Measurements from ENCODE around the gene PARP3.
"Not testable (repeated sequence)": the region's sequence is repeated elsewhere in the genome, so short reads cannot be mapped to it uniquely, and the experiment has no call there.

PARP3 gene

DNA sequence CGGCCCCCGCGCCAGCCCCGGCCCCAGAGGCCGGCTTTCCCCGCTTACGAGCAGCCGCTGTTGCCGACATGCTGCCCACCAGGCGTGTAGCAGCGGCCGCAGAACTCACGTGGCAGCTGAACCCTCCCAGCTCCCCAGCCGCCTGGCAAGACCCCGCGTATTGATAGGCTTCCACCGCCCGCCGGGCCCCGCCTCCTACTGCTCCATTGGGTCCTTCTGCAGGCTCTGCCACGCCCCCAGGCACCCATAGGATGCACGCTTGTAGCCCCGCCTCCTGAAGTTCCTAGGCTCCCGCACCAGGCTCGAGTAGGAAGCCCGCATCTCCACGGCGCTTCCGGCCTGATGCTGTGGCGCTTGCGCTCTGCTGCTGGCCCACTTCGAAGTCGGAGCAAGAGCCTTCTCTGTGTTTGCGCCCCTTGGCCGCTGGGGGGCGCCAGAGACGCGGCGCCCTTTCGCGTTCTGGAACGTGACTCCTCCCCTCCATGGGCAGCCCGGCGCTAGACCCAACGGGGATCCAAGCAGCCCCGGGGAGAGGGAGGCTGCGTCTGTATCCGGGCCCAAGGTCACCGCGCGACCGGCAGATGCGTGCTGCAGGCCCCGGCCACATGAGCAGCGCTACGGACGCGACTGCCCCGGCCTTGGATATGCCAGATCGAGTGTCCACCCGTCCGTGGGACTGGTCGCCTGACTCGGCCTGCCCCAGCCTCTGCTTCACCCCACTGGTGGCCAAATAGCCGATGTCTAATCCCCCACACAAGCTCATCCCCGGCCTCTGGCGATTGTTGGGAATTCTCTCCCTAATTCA lies at the start of gene PARP3, which contains the start of gene RRP9:
Gene PARP3 (plus strand): TSS at position 566 of the 805 bp plus-strand sequence. CDS start 993 bp downstream, outside the sequence.
Gene RRP9 (minus strand): TSS at position 107 of the 805 bp plus-strand sequence. CDS start 37 bp downstream, at position 70.
- no peaks in the 10 kb centered on the region for H3K27me3 ChIP-seq (ENCODE audit: control insufficient read depth in 1 of 2, insufficient read depth in 2 of 2, low read length in 2 of 2)
- H3K36me3 ChIP-seq (ENCODE audit: control insufficient read depth in 2 of 2, insufficient read depth in 2 of 2, low read length in 2 of 2): peaks cover 8 to 17% of the 10 kb centered on the region in 2 donors
- H3K27ac ChIP-seq (ENCODE audit: low read length): peak within 1 kb of the TSS; percentile 96
- H3K4me3 ChIP-seq (ENCODE audit: low read length in 2 of 2): peak within 1 kb of the TSS; percentile 86 to 87
- H3K9me3 ChIP-seq (ENCODE audit: control insufficient read depth in 2 of 2, low read length in 2 of 2): no peaks in the 10 kb centered on the region
- peak within 1 kb of the TSS; percentile 98 to 100 for H3K9ac ChIP-seq (ENCODE audit: low read length in 2 of 2)
- H3K4me1 ChIP-seq (ENCODE audit: control insufficient read depth, insufficient read depth, low read length): peaks cover 26% of the 10 kb centered on the region

DNA sequence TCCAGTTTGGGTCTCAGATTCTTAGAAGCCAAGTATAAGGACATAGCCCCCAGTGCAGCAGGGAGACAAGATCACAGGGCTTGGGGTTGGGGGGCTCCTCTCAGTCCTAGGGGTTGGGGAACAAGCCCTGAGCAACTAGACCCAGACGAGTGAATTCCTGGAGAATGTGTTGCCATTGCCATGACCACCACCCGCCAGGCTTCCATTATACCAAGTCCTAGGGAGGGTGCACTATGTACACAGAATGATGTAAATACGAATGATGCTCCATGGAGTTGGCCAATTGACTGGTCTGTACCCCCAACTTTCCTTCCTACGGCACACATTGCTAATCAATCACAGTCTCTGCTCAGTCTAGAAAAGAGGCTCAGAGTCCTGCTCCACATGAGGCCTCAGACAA lies 47.8 kb upstream of the PARP3 start:
- H3K4me1 ChIP-seq (ENCODE audit: control insufficient read depth, insufficient read depth, low read length): no peaks in the 10 kb centered on the region
- H3K9me3 ChIP-seq (ENCODE audit: control insufficient read depth in 2 of 2, low read length in 2 of 2): no peaks in the 10 kb centered on the region
- H3K27me3 ChIP-seq (ENCODE audit: control insufficient read depth in 1 of 2, insufficient read depth in 2 of 2, low read length in 2 of 2): peaks cover 6 to 7% of the 10 kb centered on the region in 2 donors
- no peaks in the 10 kb centered on the region for H3K36me3 ChIP-seq (ENCODE audit: control insufficient read depth in 2 of 2, insufficient read depth in 2 of 2, low read length in 2 of 2)
- no peak overlapping the region for H3K4me3 ChIP-seq (ENCODE audit: low read length in 2 of 2)
- H3K9ac ChIP-seq (ENCODE audit: low read length in 2 of 2): no peak overlapping the region
- no peak overlapping the region for H3K27ac ChIP-seq (ENCODE audit: low read length)

DNA sequence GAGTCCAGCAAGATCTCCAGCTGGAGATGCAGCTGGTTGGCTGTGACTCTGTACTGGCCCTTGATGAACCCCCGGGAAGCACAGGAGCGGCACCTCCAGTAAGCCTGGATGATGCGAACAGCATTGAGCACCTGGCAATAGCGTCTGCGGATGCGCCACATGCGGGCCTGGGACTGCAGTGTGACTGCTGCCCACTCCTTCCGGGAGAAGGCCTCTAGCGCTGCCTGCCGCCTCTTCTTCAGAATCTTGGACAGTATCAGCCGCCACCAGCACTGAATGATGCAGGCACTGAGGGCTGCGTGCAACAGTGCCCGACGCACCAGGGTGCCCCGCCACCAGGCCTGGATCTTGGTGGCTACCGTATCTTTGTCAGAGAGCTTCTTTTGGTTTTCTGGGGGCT lies 47.2 kb upstream of the PARP3 start:
- peaks cover 6 to 7% of the 10 kb centered on the region in 2 donors for H3K27me3 ChIP-seq (ENCODE audit: control insufficient read depth in 1 of 2, insufficient read depth in 2 of 2, low read length in 2 of 2)
- H3K27ac ChIP-seq (ENCODE audit: low read length): no peak overlapping the region
- no peak overlapping the region for H3K4me3 ChIP-seq (ENCODE audit: low read length in 2 of 2)
- H3K4me1 ChIP-seq (ENCODE audit: control insufficient read depth, insufficient read depth, low read length): no peaks in the 10 kb centered on the region
- H3K9ac ChIP-seq (ENCODE audit: low read length in 2 of 2): no peak overlapping the region
- no peaks in the 10 kb centered on the region for H3K36me3 ChIP-seq (ENCODE audit: control insufficient read depth in 2 of 2, insufficient read depth in 2 of 2, low read length in 2 of 2)
- H3K9me3 ChIP-seq (ENCODE audit: control insufficient read depth in 2 of 2, low read length in 2 of 2): no peaks in the 10 kb centered on the region

DNA sequence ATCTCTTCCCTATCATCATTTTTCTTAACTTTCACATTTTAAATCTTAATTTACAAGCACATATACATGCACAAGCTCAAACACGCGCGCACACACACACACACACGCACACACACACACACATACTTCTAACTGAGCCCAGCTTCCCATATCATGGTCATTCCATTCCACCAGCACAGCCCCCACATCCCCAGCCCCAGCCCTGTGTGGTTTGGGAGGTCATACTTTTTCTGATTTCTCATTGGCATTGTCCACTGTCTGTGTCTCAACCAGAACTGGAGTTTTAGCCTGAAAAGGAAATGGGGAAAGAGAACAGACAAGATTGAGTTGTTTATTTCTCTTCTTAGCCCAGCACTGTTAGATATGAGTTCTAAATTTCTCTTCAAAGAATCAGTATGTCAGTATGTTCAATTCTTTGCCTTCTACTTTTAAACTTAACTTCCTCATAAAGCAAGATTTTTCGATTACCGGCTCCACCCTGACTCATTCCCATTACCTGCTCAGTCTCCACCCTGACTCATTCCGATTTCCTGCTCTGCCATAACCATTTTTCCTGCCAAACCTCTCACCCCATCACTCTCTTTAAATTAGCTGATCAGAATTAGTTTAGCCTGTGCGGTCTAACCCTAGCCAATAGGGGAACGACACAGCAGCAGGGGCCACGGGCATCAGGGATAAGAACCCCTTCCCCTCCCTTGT lies 45.4 kb upstream of the PARP3 start:
- no peaks in the 10 kb centered on the region for H3K36me3 ChIP-seq (ENCODE audit: control insufficient read depth in 2 of 2, insufficient read depth in 2 of 2, low read length in 2 of 2)
- no peak overlapping the region for H3K27ac ChIP-seq (ENCODE audit: low read length)
- H3K27me3 ChIP-seq (ENCODE audit: control insufficient read depth in 1 of 2, insufficient read depth in 2 of 2, low read length in 2 of 2): peaks cover 6 to 7% of the 10 kb centered on the region in 2 donors
- no peaks in the 10 kb centered on the region for H3K9me3 ChIP-seq (ENCODE audit: control insufficient read depth in 2 of 2, low read length in 2 of 2)
- no peak overlapping the region for H3K4me3 ChIP-seq (ENCODE audit: low read length in 2 of 2)
- H3K4me1 ChIP-seq (ENCODE audit: control insufficient read depth, insufficient read depth, low read length): no peaks in the 10 kb centered on the region
- H3K9ac ChIP-seq (ENCODE audit: low read length in 2 of 2): no peak overlapping the region

DNA sequence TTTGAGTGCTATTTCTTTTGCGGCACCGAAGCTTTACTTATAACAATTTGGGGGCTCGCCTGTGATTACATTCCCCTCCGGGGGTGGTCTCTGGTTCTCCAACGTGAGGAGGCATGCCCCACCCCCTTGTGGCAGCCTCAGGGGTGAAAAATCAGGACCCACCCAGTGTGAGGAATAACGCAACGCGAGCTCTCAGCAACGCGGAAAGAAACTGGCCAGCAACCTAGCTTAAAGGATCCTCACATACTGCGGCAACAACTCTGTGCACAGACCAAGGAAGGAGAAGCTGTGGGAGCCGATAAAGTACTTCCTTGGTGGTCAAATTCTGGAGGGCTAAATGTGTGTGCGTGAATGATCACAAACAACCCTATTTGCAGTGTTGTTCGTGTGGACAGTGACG lies 44.8 kb upstream of the PARP3 start:
- Histone ChIP-seq H3K27ac (ENCODE audit: low read length) (no peak overlapping the region), H3K4me1 (ENCODE audit: control insufficient read depth, insufficient read depth, low read length) (no peaks in the 10 kb centered on the region), H3K27me3 (ENCODE audit: control insufficient read depth in 1 of 2, insufficient read depth in 2 of 2, low read length in 2 of 2) (peaks cover 5 to 6% of the 10 kb centered on the region in 2 donors), H3K36me3 (ENCODE audit: control insufficient read depth in 2 of 2, insufficient read depth in 2 of 2, low read length in 2 of 2) (no peaks in the 10 kb centered on the region), H3K9me3 (ENCODE audit: control insufficient read depth in 2 of 2, low read length in 2 of 2) (no peaks in the 10 kb centered on the region), H3K4me3 (ENCODE audit: low read length in 2 of 2) (no peak overlapping the region), H3K9ac (ENCODE audit: low read length in 2 of 2) (no peak overlapping the region)

DNA sequence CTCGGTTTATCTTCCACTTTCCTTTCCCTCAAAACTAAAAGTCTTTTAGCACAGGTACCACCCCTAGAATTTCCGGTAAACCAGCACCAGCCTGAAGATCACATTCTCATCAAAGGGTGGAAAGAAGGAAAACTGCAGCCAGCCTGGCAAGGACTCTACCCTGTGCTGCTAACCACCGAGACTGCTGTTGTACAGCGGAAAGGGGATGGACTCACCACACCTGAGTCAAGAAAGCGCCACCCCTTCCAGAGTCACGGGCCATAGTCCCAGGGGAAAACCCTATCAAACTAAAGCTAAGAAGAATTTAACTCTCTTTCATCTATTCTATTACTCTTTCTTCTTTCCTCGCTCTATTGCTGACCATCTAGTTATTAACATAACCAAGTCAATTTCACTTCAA lies 42.1 kb upstream of the PARP3 start:
- not testable (repeated sequence) for H3K4me1 ChIP-seq (ENCODE audit: control insufficient read depth, insufficient read depth, low read length); H3K4me3 ChIP-seq (ENCODE audit: low read length in 2 of 2); H3K36me3 ChIP-seq (ENCODE audit: control insufficient read depth in 2 of 2, insufficient read depth in 2 of 2, low read length in 2 of 2); H3K9ac ChIP-seq (ENCODE audit: low read length in 2 of 2); H3K27me3 ChIP-seq (ENCODE audit: control insufficient read depth in 1 of 2, insufficient read depth in 2 of 2, low read length in 2 of 2); H3K9me3 ChIP-seq (ENCODE audit: control insufficient read depth in 2 of 2, low read length in 2 of 2); H3K27ac ChIP-seq (ENCODE audit: low read length)

DNA sequence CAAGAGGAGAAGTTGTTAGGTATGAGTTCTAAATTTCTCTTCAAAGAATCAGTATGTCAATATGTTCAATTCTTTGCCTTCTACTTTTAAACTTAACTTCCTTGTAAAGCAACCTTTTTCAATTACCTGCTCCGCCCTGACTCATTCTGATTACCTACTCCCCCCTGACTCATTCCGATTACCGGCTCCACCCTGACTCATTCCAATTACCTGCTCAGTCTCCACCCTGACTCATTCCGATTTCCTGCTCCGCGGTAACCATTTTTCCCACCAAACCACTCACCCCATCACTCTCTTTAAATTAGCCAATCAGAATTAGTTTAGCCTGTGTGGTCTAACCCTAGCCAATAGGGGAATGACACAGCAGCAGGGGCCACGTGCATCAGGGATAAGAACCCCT lies 39.8 kb upstream of the PARP3 start:
- not testable (repeated sequence) for H3K9ac ChIP-seq (ENCODE audit: low read length in 2 of 2); H3K4me1 ChIP-seq (ENCODE audit: control insufficient read depth, insufficient read depth, low read length); H3K4me3 ChIP-seq (ENCODE audit: low read length in 2 of 2); H3K27ac ChIP-seq (ENCODE audit: low read length); H3K9me3 ChIP-seq (ENCODE audit: control insufficient read depth in 2 of 2, low read length in 2 of 2); H3K36me3 ChIP-seq (ENCODE audit: control insufficient read depth in 2 of 2, insufficient read depth in 2 of 2, low read length in 2 of 2); H3K27me3 ChIP-seq (ENCODE audit: control insufficient read depth in 1 of 2, insufficient read depth in 2 of 2, low read length in 2 of 2)

DNA sequence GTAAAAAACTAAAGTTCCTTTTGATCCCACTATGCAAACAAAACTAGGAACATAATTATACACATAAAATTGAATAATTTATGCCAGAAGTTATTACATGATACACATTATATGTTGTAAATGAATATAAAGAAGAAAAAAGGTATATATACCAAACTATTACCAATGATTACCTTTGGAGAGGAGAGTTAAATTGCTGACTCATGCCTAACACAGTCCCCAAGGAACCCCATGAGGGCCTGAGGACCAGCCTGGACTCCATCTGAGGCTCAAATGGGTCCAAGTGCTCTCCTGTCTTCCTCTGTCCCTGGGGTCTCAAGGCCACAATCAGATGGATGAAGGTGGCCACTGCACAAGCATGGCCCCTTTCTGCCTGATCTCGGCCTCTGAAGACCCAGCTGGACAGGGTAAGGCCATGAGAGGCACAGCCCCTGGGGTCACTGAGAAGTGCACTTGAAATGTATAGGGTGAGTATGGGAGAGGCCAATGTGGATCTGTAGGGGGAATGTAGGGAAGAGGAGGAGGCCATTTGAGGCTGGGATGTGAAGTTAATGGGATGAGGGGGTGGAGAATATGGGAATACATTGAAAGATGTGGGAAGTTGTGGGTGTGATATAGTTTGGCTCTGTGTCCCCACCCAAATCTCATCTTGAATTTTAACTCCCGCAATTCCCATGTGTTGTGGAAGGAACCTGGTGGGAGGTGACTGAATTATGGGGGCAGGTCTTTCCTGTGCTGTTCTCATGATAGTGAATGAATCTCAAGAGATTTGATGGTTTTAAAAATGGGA lies 37.9 kb upstream of the PARP3 start:
- H3K9ac ChIP-seq (ENCODE audit: low read length in 2 of 2): no peak overlapping the region
- no peak overlapping the region for H3K27ac ChIP-seq (ENCODE audit: low read length)
- no peaks in the 10 kb centered on the region for H3K36me3 ChIP-seq (ENCODE audit: control insufficient read depth in 2 of 2, insufficient read depth in 2 of 2, low read length in 2 of 2)
- H3K4me1 ChIP-seq (ENCODE audit: control insufficient read depth, insufficient read depth, low read length): no peaks in the 10 kb centered on the region
- H3K27me3 ChIP-seq (ENCODE audit: control insufficient read depth in 1 of 2, insufficient read depth in 2 of 2, low read length in 2 of 2): peaks cover 0 to 4% of the 10 kb centered on the region in 2 donors
- H3K9me3 ChIP-seq (ENCODE audit: control insufficient read depth in 2 of 2, low read length in 2 of 2): no peaks in the 10 kb centered on the region
- H3K4me3 ChIP-seq (ENCODE audit: low read length in 2 of 2): no peak overlapping the region

DNA sequence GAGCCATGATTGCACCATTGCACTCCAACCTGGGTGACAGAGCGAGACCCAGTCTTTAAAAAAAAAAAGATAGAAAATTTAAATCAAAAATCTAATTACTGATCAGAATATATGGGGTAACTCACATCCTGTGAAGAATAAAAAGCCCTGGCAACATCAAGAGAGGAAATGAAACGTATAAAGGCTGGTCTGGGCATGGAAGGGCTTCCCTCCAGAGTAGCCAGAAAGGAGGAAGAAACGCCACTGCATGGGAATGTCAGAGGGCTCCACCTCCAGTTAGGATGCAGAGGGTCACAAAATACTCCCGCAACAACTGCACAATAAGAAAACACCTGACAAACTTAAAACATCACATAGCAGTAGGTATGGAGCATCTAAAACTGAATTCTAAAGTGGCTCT lies 34.1 kb upstream of the PARP3 start:
- Histone ChIP-seq H3K4me3 (ENCODE audit: low read length in 2 of 2) (no peak overlapping the region), H3K36me3 (ENCODE audit: control insufficient read depth in 2 of 2, insufficient read depth in 2 of 2, low read length in 2 of 2) (no peaks in the 10 kb centered on the region), H3K4me1 (ENCODE audit: control insufficient read depth, insufficient read depth, low read length) (no peaks in the 10 kb centered on the region), H3K9ac (ENCODE audit: low read length in 2 of 2) (no peak overlapping the region), H3K27ac (ENCODE audit: low read length) (no peak overlapping the region), H3K27me3 (ENCODE audit: control insufficient read depth in 1 of 2, insufficient read depth in 2 of 2, low read length in 2 of 2) (peaks cover 0 to 2% of the 10 kb centered on the region in 2 donors), H3K9me3 (ENCODE audit: control insufficient read depth in 2 of 2, low read length in 2 of 2) (no peaks in the 10 kb centered on the region)

DNA sequence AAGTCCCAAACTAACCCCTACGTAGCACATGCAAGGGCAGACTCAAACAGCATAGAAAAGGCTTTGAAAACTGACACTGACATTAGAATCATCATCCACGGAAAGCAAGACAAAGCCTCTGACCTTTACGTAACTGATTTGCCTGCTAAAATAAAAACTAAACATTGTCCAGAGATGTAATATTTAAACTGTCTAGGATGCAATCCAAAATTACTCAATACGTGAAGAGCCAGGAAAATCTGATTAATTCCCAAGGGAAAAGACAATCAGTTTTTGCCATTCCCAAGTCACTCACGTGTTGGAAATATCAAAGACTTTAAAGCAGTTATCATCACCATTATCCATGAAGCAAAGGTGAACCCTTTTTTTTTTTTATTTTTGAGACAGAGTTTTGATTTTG lies 25.7 kb upstream of the PARP3 start:
- Histone ChIP-seq H3K4me1 (ENCODE audit: control insufficient read depth, insufficient read depth, low read length) (no peaks in the 10 kb centered on the region), H3K27ac (ENCODE audit: low read length) (no peak overlapping the region), H3K9me3 (ENCODE audit: control insufficient read depth in 2 of 2, low read length in 2 of 2) (no peaks in the 10 kb centered on the region), H3K27me3 (ENCODE audit: control insufficient read depth in 1 of 2, insufficient read depth in 2 of 2, low read length in 2 of 2) (peaks cover 0 to 4% of the 10 kb centered on the region in 2 donors), H3K4me3 (ENCODE audit: low read length in 2 of 2) (no peak overlapping the region), H3K9ac (ENCODE audit: low read length in 2 of 2) (no peak overlapping the region), H3K36me3 (ENCODE audit: control insufficient read depth in 2 of 2, insufficient read depth in 2 of 2, low read length in 2 of 2) (no peaks in the 10 kb centered on the region)

Data from stomach smooth muscle (tissue), 2 donors.